PC-9 (cell line): Measurements from ENCODE around the gene SPARC.
"Not testable (repeated sequence)": the region's sequence is repeated elsewhere in the genome, so short reads cannot be mapped to it uniquely, and the experiment has no call there.

Experiments
- EZH2 ChIP-seq: fragments of 200-600 bp; sonication (generic); IDR thresholded peaks from 2 replicates; pipeline ENCODE4 v1.8.0; 2017; ENCODE audit warnings: antibody characterized with exemption, low read depth
- TF ChIP-seq, protein P1 (sequence below): fragments of 200-600 bp; sonication (generic); conservative IDR thresholded peaks from 2 replicates; pipeline ENCODE4 v1.6.1; 2017; ENCODE audit warnings: mixed run types, antibody characterized with exemption, mild to moderate bottlenecking, moderate library complexity

GRCh38 chr5:151689591-151689990, 2.9 kb upstream of the SPARC start:
- not testable (repeated sequence) for TF ChIP-seq EZH2
- TF ChIP-seq, protein P1, sequence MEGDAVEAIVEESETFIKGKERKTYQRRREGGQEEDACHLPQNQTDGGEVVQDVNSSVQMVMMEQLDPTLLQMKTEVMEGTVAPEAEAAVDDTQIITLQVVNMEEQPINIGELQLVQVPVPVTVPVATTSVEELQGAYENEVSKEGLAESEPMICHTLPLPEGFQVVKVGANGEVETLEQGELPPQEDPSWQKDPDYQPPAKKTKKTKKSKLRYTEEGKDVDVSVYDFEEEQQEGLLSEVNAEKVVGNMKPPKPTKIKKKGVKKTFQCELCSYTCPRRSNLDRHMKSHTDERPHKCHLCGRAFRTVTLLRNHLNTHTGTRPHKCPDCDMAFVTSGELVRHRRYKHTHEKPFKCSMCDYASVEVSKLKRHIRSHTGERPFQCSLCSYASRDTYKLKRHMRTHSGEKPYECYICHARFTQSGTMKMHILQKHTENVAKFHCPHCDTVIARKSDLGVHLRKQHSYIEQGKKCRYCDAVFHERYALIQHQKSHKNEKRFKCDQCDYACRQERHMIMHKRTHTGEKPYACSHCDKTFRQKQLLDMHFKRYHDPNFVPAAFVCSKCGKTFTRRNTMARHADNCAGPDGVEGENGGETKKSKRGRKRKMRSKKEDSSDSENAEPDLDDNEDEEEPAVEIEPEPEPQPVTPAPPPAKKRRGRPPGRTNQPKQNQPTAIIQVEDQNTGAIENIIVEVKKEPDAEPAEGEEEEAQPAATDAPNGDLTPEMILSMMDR: not testable (repeated sequence)
